Gastroesophageal sphincter (tissue), 3 donors: ENCODE results near the gene SLC17A3.

ENCODE experiments used
- EP300 ChIP-seq: sonication (generic); formaldehyde crosslinking; IDR thresholded peaks from one replicate; pipeline ENCODE4 v1.6.1; 2017; ENCODE audit warnings: antibody characterized with exemption, mild to moderate bottlenecking
- POLR2A ChIP-seq, 2 donors: fragments of 450-650 bp; IDR thresholded peaks; one replicate each; pipeline ENCODE4 v1.6.1; 2017; ENCODE audit warnings: antibody characterized with exemption in 2 of 2, mild to moderate bottlenecking in 2 of 2, moderate library complexity in 1 of 2
- POLR2AphosphoS5 ChIP-seq: sonication (generic); formaldehyde crosslinking; IDR thresholded peaks from one replicate; pipeline ENCODE4 v1.6.1; 2017; ENCODE audit warnings: antibody characterized with exemption
- TF ChIP-seq, protein P1 (sequence below), 4 experiments: fragments of 200-600 bp in 2 of 4; fragments of 450-650 bp in 2 of 4; sonication (generic) in 1 of 4; IDR thresholded peaks; one replicate each; pipeline ENCODE4 v1.5.1; 2017 to 2019; ENCODE audit warnings: antibody characterized with exemption in 4 of 4, mild to moderate bottlenecking in 2 of 4, moderate library complexity in 2 of 4

DNA sequence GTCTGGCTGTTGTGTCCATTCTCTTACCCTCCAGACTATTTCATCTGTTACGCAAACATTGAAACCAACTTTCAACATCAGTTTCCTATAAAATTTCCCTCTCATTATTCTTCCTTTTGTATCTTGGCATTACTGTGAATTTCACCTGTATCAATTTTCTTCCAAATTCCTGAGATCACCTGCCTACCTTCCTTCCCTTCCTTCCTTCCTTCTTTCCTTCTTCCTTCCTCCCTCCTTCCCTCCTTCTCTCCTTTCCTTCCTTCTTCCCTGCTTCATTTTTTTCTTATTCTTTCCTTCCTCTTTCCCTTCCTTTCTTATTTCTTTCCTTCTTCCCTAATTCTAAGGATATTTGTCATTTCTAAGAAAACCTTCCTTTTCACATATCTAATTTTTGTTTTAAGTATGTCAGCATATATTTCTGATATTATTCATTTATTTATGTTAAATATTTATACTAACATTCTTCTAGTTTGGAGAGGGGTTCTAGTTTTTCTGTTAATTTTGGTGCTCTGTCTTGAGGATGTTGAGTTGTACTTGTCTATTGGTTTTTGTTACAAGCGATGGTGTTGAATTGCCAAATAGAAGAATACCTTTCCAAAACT is 4.8 kb upstream of the SLC17A3 start:
- no peak for TF ChIP-seq POLR2AphosphoS5
- TF ChIP-seq, protein P1, sequence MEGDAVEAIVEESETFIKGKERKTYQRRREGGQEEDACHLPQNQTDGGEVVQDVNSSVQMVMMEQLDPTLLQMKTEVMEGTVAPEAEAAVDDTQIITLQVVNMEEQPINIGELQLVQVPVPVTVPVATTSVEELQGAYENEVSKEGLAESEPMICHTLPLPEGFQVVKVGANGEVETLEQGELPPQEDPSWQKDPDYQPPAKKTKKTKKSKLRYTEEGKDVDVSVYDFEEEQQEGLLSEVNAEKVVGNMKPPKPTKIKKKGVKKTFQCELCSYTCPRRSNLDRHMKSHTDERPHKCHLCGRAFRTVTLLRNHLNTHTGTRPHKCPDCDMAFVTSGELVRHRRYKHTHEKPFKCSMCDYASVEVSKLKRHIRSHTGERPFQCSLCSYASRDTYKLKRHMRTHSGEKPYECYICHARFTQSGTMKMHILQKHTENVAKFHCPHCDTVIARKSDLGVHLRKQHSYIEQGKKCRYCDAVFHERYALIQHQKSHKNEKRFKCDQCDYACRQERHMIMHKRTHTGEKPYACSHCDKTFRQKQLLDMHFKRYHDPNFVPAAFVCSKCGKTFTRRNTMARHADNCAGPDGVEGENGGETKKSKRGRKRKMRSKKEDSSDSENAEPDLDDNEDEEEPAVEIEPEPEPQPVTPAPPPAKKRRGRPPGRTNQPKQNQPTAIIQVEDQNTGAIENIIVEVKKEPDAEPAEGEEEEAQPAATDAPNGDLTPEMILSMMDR (IDR thresholded peaks at IDR 0.05) = no peak
- no peak for TF ChIP-seq POLR2A (IDR thresholded peaks at IDR 0.05)
- no peak for TF ChIP-seq EP300
